OCI-LY1 (cell line): ENCODE data around the gene LAMTOR1.

Source experiments
- H2AFZ ChIP-seq: fragments of 200-600 bp; sonication (generic), shearing (Covaris generic); 2 replicates; pipeline ENCODE4 v1.6.0; 2014; ENCODE audit warnings: antibody characterized with exemption, mild to moderate bottlenecking, low read length
- H3F3A ChIP-seq: fragments of 200-600 bp; sonication (generic), shearing (Covaris generic); 2 replicates; pipeline ENCODE4 v1.6.0; 2014; ENCODE audit warnings: mild to moderate bottlenecking, antibody characterized with exemption, low read length, moderate library complexity; ENCODE audit not compliant: insufficient read depth
- H3K27ac ChIP-seq: fragments of 200-600 bp; sonication (generic); 2 replicates; pipeline ENCODE4 v1.5.1; 2014; ENCODE audit warnings: low read length, mixed run types, mild to moderate bottlenecking, low read depth; ENCODE audit not compliant: poor library complexity, severe bottlenecking
- H3K27me3 ChIP-seq: fragments of 200-600 bp; sonication (generic); 2 replicates; pipeline ENCODE4 v1.6.0; 2014; ENCODE audit warnings: antibody characterized with exemption, mild to moderate bottlenecking, low read length, moderate library complexity; ENCODE audit not compliant: insufficient read depth
- H3K36me3 ChIP-seq: fragments of 200-600 bp; sonication (generic); 2 replicates; pipeline ENCODE4 v1.6.1; 2014; ENCODE audit warnings: mild to moderate bottlenecking, antibody characterized with exemption, low read length, moderate library complexity, mixed read lengths; ENCODE audit not compliant: insufficient read depth
- H3K4me1 ChIP-seq: fragments of 200-600 bp; sonication (generic); 2 replicates; pipeline ENCODE4 v1.5.1; 2014; ENCODE audit warnings: mild to moderate bottlenecking, low read length, moderate library complexity; ENCODE audit not compliant: insufficient read depth, severe bottlenecking
- H3K4me2 ChIP-seq: fragments of 200-600 bp; sonication (generic), shearing (Covaris generic); 2 replicates; pipeline ENCODE4 v1.6.1; 2014; ENCODE audit warnings: low read length
- H3K4me3 ChIP-seq: fragments of 200-600 bp; sonication (generic); 2 replicates; pipeline ENCODE4 v1.5.1; 2014; ENCODE audit warnings: low read length, low read depth, mild to moderate bottlenecking, mixed read lengths; ENCODE audit not compliant: poor library complexity, severe bottlenecking
- H3K79me2 ChIP-seq: fragments of 200-600 bp; shearing (Covaris generic); 2 replicates; pipeline ENCODE4 v1.6.1; 2016; ENCODE audit warnings: mixed run types, low read length, mixed read lengths; ENCODE audit not compliant: insufficient read depth
- H3K9ac ChIP-seq: fragments of 200-600 bp; sonication (generic), shearing (Covaris generic); 2 replicates; pipeline ENCODE4 v1.6.1; 2014; ENCODE audit warnings: mild to moderate bottlenecking, low read length, mixed read lengths
- H3K9me2 ChIP-seq: fragments of 200-600 bp; sonication (generic), shearing (Covaris generic); 2 replicates; pipeline ENCODE4 v1.6.1; 2014; ENCODE audit warnings: low read depth, mild to moderate bottlenecking, low read length, mixed read lengths
- H3K9me3 ChIP-seq: fragments of 200-600 bp; shearing (Covaris generic); 2 replicates; pipeline ENCODE4 v1.6.1; 2014; ENCODE audit warnings: low read length, mixed read lengths
- H4K20me1 ChIP-seq: fragments of 200-600 bp; sonication (generic), shearing (Covaris generic); 2 replicates; pipeline ENCODE4 v1.6.0; 2016; ENCODE audit warnings: mild to moderate bottlenecking, low read length; ENCODE audit not compliant: insufficient read depth
- CTCF ChIP-seq: fragments of 200-600 bp; sonication (generic), shearing (Covaris generic); IDR thresholded peaks from 2 replicates; pipeline ENCODE4 v1.5.1; 2017; ENCODE audit warnings: mild to moderate bottlenecking, antibody characterized with exemption, low read length, moderate library complexity, mixed read lengths
- EZH2 ChIP-seq: fragments of 200-600 bp; sonication (generic), shearing (Covaris generic); IDR thresholded peaks from 2 replicates; pipeline ENCODE4 v1.8.0; 2017; ENCODE audit warnings: borderline replicate concordance, mixed run types, mild to moderate bottlenecking, antibody characterized with exemption, low read length, moderate library complexity, mixed read lengths

LAMTOR1 gene

DNA sequence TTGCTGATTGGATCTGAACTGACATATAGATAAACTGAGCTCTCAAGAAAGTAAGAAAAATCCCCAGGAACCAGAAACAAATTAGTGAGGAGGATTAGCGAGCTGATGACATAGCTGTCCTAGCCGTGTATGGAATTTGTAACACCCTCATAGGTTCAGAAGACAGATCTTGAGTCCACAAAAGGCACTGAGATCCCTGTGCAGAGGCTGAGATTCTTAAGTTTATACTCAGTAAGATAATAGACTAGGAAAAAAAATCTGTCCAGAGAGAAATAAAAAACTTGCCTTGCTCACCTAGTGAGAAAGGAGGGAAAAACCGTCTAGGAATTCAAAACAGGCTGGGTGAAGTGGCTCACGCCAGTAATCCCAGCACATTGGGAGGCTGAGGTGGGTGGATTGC is 27.3 kb downstream of the LAMTOR1 start:
- peaks cover 83% of the 10 kb centered on the region for H3K79me2 ChIP-seq
- no peak overlapping the region for H3K4me3 ChIP-seq
- H3K27ac ChIP-seq: peak overlapping the region; percentile 1
- no peaks in the 10 kb centered on the region for H4K20me1 ChIP-seq
- no peak overlapping the region for H2AFZ ChIP-seq
- H3F3A ChIP-seq: no peaks in the 10 kb centered on the region
- TF ChIP-seq CTCF (no peak), EZH2 (no peak)
- peaks cover 11% of the 10 kb centered on the region; the same call in 1 of the 2 replicates for H3K36me3 ChIP-seq
- H3K9ac ChIP-seq: no peak overlapping the region
- H3K9me2 ChIP-seq: no peaks in the 10 kb centered on the region
- no peaks in the 10 kb centered on the region for H3K9me3 ChIP-seq
- no peak overlapping the region for H3K4me2 ChIP-seq
- H3K4me1 ChIP-seq: peaks cover 62% of the 10 kb centered on the region
- no peaks in the 10 kb centered on the region for H3K27me3 ChIP-seq

- no peaks in the 10 kb centered on the region for H3K27me3 ChIP-seq
- no peak overlapping the region for H2AFZ ChIP-seq
- peaks cover 69% of the 10 kb centered on the region for H3K4me1 ChIP-seq
- H3K27ac ChIP-seq: peak overlapping the region; percentile 1
- H4K20me1 ChIP-seq: no peaks in the 10 kb centered on the region
- H3K79me2 ChIP-seq: peaks cover 89% of the 10 kb centered on the region
- no peak overlapping the region for H3K4me2 ChIP-seq
- H3K36me3 ChIP-seq: peaks cover 11% of the 10 kb centered on the region; the same call in 1 of the 2 replicates
- no peak overlapping the region for H3K9ac ChIP-seq
- no peaks in the 10 kb centered on the region for H3K9me2 ChIP-seq
- no peak overlapping the region for H3K4me3 ChIP-seq
- TF ChIP-seq CTCF (peak; percentile 41), EZH2 (no peak)
- H3K9me3 ChIP-seq: no peaks in the 10 kb centered on the region
- no peaks in the 10 kb centered on the region for H3F3A ChIP-seq
Measured at GRCh38 chr11:72075109-72075508, 28.0 kb downstream of the LAMTOR1 start.

GRCh38 chr11:72072348-72072747 is 30.7 kb downstream of the LAMTOR1 start:
- peaks cover 63% of the 10 kb centered on the region for H3K4me1 ChIP-seq
- peaks cover 81% of the 10 kb centered on the region for H3K79me2 ChIP-seq
- H4K20me1 ChIP-seq: no peaks in the 10 kb centered on the region
- H3K27me3 ChIP-seq: no peaks in the 10 kb centered on the region
- H3K9me3 ChIP-seq: no peaks in the 10 kb centered on the region
- H2AFZ ChIP-seq: no peak overlapping the region
- H3F3A ChIP-seq: no peaks in the 10 kb centered on the region
- no peak overlapping the region for H3K4me3 ChIP-seq
- H3K9me2 ChIP-seq: no peaks in the 10 kb centered on the region
- H3K9ac ChIP-seq: no peak overlapping the region; the same call in 1 of the 2 replicates
- H3K36me3 ChIP-seq: peaks cover 24% of the 10 kb centered on the region; the same call in 1 of the 2 replicates
- TF ChIP-seq EZH2 (no peak), CTCF (no peak)
- H3K4me2 ChIP-seq: peak overlapping the region; percentile 27; the same call in 1 of the 2 replicates
- peak overlapping the region; percentile 63 for H3K27ac ChIP-seq
